ENCODE data around the gene EML6. TPM values are rescaled to one million over a fixed set of nuclear protein-coding genes. Genes with fewer than 3 reads are reported as not detected.

The EML6 gene
- total and polyA plus RNA-seq, 10 of the 15 experiments (the other 5 are each of a cell fraction or from before 2014, with no cell fraction given): 0.09 to 0.67 (median 0.21) TPM

GRCh38 chr2:54797307-54797706 lies 73.8 kb downstream of the EML6 start (continued):
- no peak for TF ChIP-seq SMAD5 (IDR thresholded peaks at IDR 0.05; ENCODE audit: low read depth)
- TF ChIP-seq MEF2B (IDR thresholded peaks at IDR 0.05; ENCODE audit: partially characterized antibody, poor library complexity, severe bottlenecking): no peak
- TF ChIP-seq ESRRA (IDR thresholded peaks at IDR 0.05; ENCODE audit: low read length): no peak
- no peak for TF ChIP-seq BCLAF1 (IDR thresholded peaks at IDR 0.05)
- no peak for TF ChIP-seq CBFB (IDR thresholded peaks at IDR 0.05; ENCODE audit: low read depth)
- TF ChIP-seq POLR2A (IDR thresholded peaks at IDR 0.05; ENCODE audit: low read depth, low read length): no peak
- no peak for TF ChIP-seq NR2C1 (IDR thresholded peaks at IDR 0.05)
- no peak for TF ChIP-seq RFX5 (IDR thresholded peaks at IDR 0.05; ENCODE audit: low read depth, low read length)
- TF ChIP-seq FOXM1 (IDR thresholded peaks at IDR 0.05; ENCODE audit: low read depth, low read length): no peak
- no peak for TF ChIP-seq MEF2A (IDR thresholded peaks at IDR 0.05; ENCODE audit: insufficient read depth, low read depth, low read length)
- no peak for TF ChIP-seq MTA3 (IDR thresholded peaks at IDR 0.05; ENCODE audit: borderline replicate concordance, low read length)
- TF ChIP-seq SIN3A (IDR thresholded peaks at IDR 0.05; ENCODE audit: low read depth, low read length): no peak

GRCh38 chr2:54801352-54801751 lies 77.9 kb downstream of the EML6 start:
- Histone ChIP-seq H3K27me3 (replicated peaks in 1 of 2; ENCODE audit: control insufficient read depth in 2 of 2, insufficient read depth in 2 of 2, low read length in 1 of 2) (no peaks in the 10 kb centered on the region), H3K79me2 (ENCODE audit: control insufficient read depth, insufficient read depth, low read length) (no peaks in the 10 kb centered on the region), H3K9ac (ENCODE audit: control insufficient read depth, insufficient read depth, low read length) (no peak overlapping the region), H3K4me1 (ENCODE audit: control insufficient read depth, insufficient read depth, low read length) (no peaks in the 10 kb centered on the region), H4K20me1 (ENCODE audit: control insufficient read depth, insufficient read depth) (no peaks in the 10 kb centered on the region), H3K9me3 (replicated peaks; ENCODE audit: control insufficient read depth, insufficient read depth, low read length) (no peaks in the 10 kb centered on the region), H3K4me2 (ENCODE audit: control insufficient read depth, insufficient read depth) (no peak overlapping the region), H2AFZ (ENCODE audit: control insufficient read depth, low read depth, low read length) (no peak overlapping the region), H3K36me3 (ENCODE audit: control insufficient read depth in 2 of 2, insufficient read depth in 2 of 2, low read length in 1 of 2) (no peaks in the 10 kb centered on the region), H3K4me3 (no peak overlapping the region), H3K27ac (ENCODE audit: control insufficient read depth, insufficient read depth) (no peak overlapping the region)
- ChIA-PET CTCF (interaction anchor here (0.7 to 1.0 kb wide), 2 partner anchors 12 to 38 kb away, joined by 3 read pairs; no protein-coding TSS in a partner anchor), RAD21 (ENCODE audit: unreplicated experiment) (no interaction called here), SMC1A (ENCODE audit: uncharacterized antibody, unreplicated experiment) (no interaction called here), POLR2A (no interaction called here)
- FAIRE-seq (no peak), DNase-seq (ENCODE audit: low read depth, low spot score) (no peak), ATAC-seq (no peak)
- BruUV-seq (replicated peaks): no TSS peak
- intact Hi-C loops (cut with micrococcal nuclease; ENCODE audit: unreplicated experiment) (no loop called here), in situ Hi-C loops (cut with MboI) (no loop called here)
- TF ChIP-seq ATF2 (IDR thresholded peaks at IDR 0.05; ENCODE audit: low read length) (no peak), CHD1 (IDR thresholded peaks at IDR 0.05; ENCODE audit: low read depth, low read length) (no peak)
- 53% methylated on average over 6 of the region's 6 CpGs for WGBS (ENCODE audit: insufficient coverage, insufficient replicate concordance, low lambda C conversion rate, missing lambda C conversion rate)

Measured in GM12878 (cell line).